Smooth muscle cell (in vitro differentiated cells): ENCODE results near the gene GSK3B. TPM values are rescaled to one million over a fixed set of nuclear protein-coding genes. Genes with fewer than 3 reads are reported as not detected.

Experiments used
- DNase-seq: peaks from one replicate; lab custom pipeline; 2025; ENCODE audit not compliant: unreplicated experiment; lab: John Stamatoyannopoulos, UW
- H2AFZ ChIP-seq: fragments of 200-600 bp; sonication (generic); 2 replicates; pipeline ENCODE4 v1.6.0; 2016; ENCODE audit warnings: antibody characterized with exemption, low read depth, mild to moderate bottlenecking
- H3F3A ChIP-seq: fragments of 200-600 bp; sonication (generic); 2 replicates; pipeline ENCODE4 v1.6.0; 2017; ENCODE audit warnings: antibody characterized with exemption, low read depth
- H3K27ac ChIP-seq: fragments of 200-600 bp; sonication (generic); 2 replicates; pipeline ENCODE4 v1.5.1; 2016; ENCODE audit warnings: low read depth, mild to moderate bottlenecking
- H3K27me3 ChIP-seq: fragments of 200-600 bp; sonication (generic); 2 replicates; pipeline ENCODE4 v1.6.1; 2016; ENCODE audit warnings: low read depth, mild to moderate bottlenecking
- H3K36me3 ChIP-seq: fragments of 200-600 bp; sonication (generic); 2 replicates; pipeline ENCODE4 v1.5.1; 2016; ENCODE audit warnings: low read depth
- H3K4me1 ChIP-seq: fragments of 200-600 bp; sonication (generic); 2 replicates; pipeline ENCODE4 v1.5.1; 2016; ENCODE audit warnings: low read depth
- H3K4me2 ChIP-seq: fragments of 200-600 bp; sonication (generic); 2 replicates; pipeline ENCODE4 v1.6.0; 2016; ENCODE audit warnings: mild to moderate bottlenecking
- H3K4me3 ChIP-seq: fragments of 200-600 bp; sonication (generic); 2 replicates; pipeline ENCODE4 v1.5.1; 2016; ENCODE audit warnings: mild to moderate bottlenecking
- H3K79me2 ChIP-seq: fragments of 200-600 bp; sonication (generic); 2 replicates; pipeline ENCODE4 v1.6.0; 2016; ENCODE audit warnings: low read depth, mild to moderate bottlenecking
- H3K9ac ChIP-seq: fragments of 200-600 bp; sonication (generic); 2 replicates; pipeline ENCODE4 v1.6.0; 2016; ENCODE audit warnings: low read depth
- H3K9me3 ChIP-seq: fragments of 200-600 bp; sonication (generic); replicated peaks from 2 replicates; pipeline ENCODE4 v1.5.1; 2016; ENCODE audit warnings: low read depth
- H4K20me1 ChIP-seq: fragments of 200-600 bp; sonication (generic); 2 replicates; pipeline ENCODE4 v1.6.0; 2016; ENCODE audit warnings: low read depth
- CTCF ChIP-seq: fragments of 200-600 bp; sonication (generic); IDR thresholded peaks from 2 replicates; pipeline ENCODE4 v1.5.1; 2017; ENCODE audit warnings: borderline replicate concordance, mild to moderate bottlenecking, antibody characterized with exemption; ENCODE audit not compliant: insufficient read depth, poor library complexity, severe bottlenecking
- WGBS: methylation state at CpG from one replicate; pipeline ENCODE4 v1.1.7; 2016; ENCODE audit warnings: low lambda C conversion rate; 5-methylcytosine and 5-hydroxymethylcytosine counted together
- polyA plus RNA-seq: library from polyadenylated mRNA; unstranded; fragments of >200 nt; fragmentation: Nextera tagmentation; extraction: Ambion mirVana; gene quantifications from 2 replicates; pipeline ENCODE4 v1.2.1, GENCODE V29; 2016
- total RNA-seq: library from RNA; depleted of rRNA; stranded (reverse); fragments of >200 nt; gene quantifications from 2 replicates; pipeline ENCODE4 v1.2.3, GENCODE V29; 2014

Gene GSK3B
- total and polyA plus RNA-seq, 2 experiments from 2014 or later: 27.3 to 61.8 TPM

DNA sequence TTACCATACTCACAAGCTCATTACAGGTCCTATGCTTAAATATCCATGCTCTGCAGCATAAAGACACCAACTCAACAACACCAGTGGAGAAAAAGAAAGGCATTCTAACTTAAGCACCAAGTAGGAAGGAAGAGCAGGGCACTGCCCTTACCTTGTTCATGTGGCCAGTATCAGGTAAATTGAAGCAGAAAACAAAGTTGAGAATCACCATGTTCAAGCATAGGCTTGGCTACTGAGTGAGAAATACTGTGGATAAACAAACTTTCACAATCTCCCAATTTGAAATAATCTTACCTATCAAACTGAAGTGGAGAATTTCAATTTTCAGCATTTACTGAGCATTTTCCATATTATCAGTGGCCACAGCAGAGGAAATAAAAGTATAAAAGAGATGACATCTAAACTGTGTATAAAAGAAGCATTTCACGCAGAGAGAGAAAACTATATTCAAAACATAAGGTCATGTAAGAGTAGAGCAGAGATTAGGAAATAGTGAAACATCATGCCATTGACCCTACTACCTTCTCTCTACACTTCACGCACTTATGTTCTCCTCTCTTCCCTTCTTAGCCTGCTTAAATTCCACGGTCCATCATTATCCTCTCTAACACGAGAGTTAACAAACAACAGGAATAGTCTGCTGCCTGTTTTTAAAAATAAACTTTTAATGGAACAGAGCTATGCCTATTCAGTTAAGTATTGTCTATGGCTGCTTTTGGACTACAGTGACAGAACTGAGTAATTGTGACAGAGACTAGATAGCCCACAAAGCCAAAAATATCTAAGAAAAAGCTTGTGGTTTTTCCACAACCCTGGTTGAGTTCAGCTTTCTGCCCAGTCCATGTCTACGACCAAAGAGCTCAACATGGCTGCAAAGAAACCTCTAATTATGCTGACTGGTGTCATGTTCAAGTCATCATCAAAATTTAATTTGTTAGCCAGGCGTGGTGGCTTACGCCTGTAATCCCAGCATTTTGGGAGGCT, 169.8 kb downstream of the GSK3B start:
- H3K36me3 ChIP-seq: peaks cover 13% of the 10 kb centered on the region
- WGBS: 93% methylated on average over 7 of the region's 7 CpGs
- H2AFZ ChIP-seq: no peak overlapping the region
- peaks cover 77% of the 10 kb centered on the region for H3K79me2 ChIP-seq
- no peaks in the 10 kb centered on the region for H3K27me3 ChIP-seq
- H4K20me1 ChIP-seq: peaks cover 83% of the 10 kb centered on the region
- no peak for DNase-seq
- H3K4me3 ChIP-seq: no peak overlapping the region
- H3K9me3 ChIP-seq: no peaks in the 10 kb centered on the region
- no peaks in the 10 kb centered on the region for H3K4me1 ChIP-seq
- H3K27ac ChIP-seq: no peak overlapping the region
- no peak for TF ChIP-seq CTCF
- no peak overlapping the region for H3K4me2 ChIP-seq
- H3K9ac ChIP-seq: no peak overlapping the region
- no peaks in the 10 kb centered on the region for H3F3A ChIP-seq

DNA sequence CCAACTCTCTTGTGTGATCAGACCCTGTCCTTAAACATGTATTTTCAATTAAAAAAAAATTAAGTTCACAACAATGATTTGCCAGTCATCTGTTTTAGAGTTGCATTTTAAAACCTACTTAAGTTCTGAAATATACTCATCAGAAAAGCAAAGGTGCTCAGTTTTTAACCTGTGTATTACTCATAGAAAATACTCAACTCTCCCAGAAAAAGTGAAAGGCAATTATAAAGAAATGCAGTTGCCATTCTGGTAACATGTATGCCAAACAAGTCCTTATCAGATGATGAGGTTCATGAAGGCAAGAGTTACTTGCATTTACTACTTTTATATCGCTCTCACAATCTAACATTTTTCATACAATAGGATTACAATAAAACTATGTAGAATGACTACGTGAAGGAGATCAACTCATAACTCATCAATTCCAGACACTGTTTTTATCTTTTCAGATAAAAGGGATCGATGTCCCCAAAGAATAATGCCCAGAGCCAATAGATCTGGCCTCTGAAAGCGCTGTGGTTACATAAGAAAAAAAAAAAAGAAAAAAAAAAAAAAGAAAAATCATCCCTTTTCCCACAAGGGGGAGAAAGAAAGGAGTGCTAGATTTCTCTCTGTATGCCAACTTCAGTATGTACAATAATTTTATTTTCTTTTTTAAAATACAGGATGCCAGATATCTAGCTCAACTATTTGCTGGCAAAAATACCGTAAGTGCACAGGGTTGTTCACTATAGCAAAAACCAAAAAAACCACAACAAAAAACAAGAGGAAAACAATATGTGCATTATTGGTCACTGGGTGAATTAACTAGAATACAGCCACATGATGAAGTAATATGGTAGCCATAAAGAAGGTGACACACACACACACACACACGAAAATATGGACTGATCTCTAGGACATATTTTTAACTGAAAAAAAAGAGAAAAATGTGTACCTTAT, 175.0 kb downstream of the GSK3B start:
- H3K4me3 ChIP-seq: no peak overlapping the region
- H3K79me2 ChIP-seq: peaks cover 48% of the 10 kb centered on the region
- no peaks in the 10 kb centered on the region for H3K9me3 ChIP-seq
- 87% methylated on average over 6 of the region's 6 CpGs for WGBS
- peaks cover 74% of the 10 kb centered on the region for H4K20me1 ChIP-seq
- no peak overlapping the region for H3K4me2 ChIP-seq
- peaks cover 13% of the 10 kb centered on the region for H3K36me3 ChIP-seq
- no peak for DNase-seq
- no peaks in the 10 kb centered on the region for H3K27me3 ChIP-seq
- TF ChIP-seq CTCF: no peak
- H3K9ac ChIP-seq: no peak overlapping the region
- H3F3A ChIP-seq: no peaks in the 10 kb centered on the region
- no peaks in the 10 kb centered on the region for H3K4me1 ChIP-seq
- H3K27ac ChIP-seq: no peak overlapping the region
- H2AFZ ChIP-seq: no peak overlapping the region

- Histone ChIP-seq H3K79me2 (peaks cover 9% of the 10 kb centered on the region), H3K4me3 (no peak overlapping the region), H3F3A (no peaks in the 10 kb centered on the region), H3K36me3 (peaks cover 3% of the 10 kb centered on the region), H3K27me3 (no peaks in the 10 kb centered on the region), H3K27ac (no peak overlapping the region), H4K20me1 (peaks cover 37% of the 10 kb centered on the region), H3K9me3 (no peaks in the 10 kb centered on the region), H2AFZ (no peak overlapping the region), H3K4me1 (peaks cover 7% of the 10 kb centered on the region), H3K9ac (no peak overlapping the region), H3K4me2 (no peak overlapping the region)
- TF ChIP-seq CTCF: no peak
- WGBS: 74% methylated on average over 3 of the region's 3 CpGs
- DNase-seq: no peak
Observed at GRCh38 chr3:119913021-119913420, 181.2 kb downstream of the GSK3B start.
